Astrocyte of the cerebellum (primary cell): Measurements from ENCODE around the gene MEGF6.

Experiments used
- DNase-seq: peaks from one replicate; pipeline ENCODE4 v3.0.0-alpha.2; 2011; ENCODE audit warnings: low read depth
- H3K4me3 ChIP-seq: 2 replicates; pipeline ENCODE4 v1.5.1; 2011; ENCODE audit warnings: mild to moderate bottlenecking, low read depth, low read length, moderate library complexity
- CTCF ChIP-seq: IDR thresholded peaks from 2 replicates; pipeline ENCODE4 v1.5.1; 2012; ENCODE audit warnings: low read length, low read depth, moderate library complexity, mild to moderate bottlenecking; ENCODE audit errors: missing control alignments
- in situ Hi-C: cut with HindIII; loops from 2 replicates; pipeline ENCODE4 v1.10.0; 2017; ENCODE audit warnings: low sequenced_read_pairs

The MEGF6 gene

GRCh38 chr1:3656450-3657095 lies 45.3 kb upstream of the MEGF6 start:
- in situ Hi-C loops, result no loop called here
- DNase-seq, result no peak
- TF ChIP-seq CTCF, result no peak
- no peak overlapping the region for H3K4me3 ChIP-seq

- no peak overlapping the region for H3K4me3 ChIP-seq
- DNase-seq, result no peak
- no peak for TF ChIP-seq CTCF
- in situ Hi-C loops, result no loop called here
Observed at GRCh38 chr1:3654549-3655281, 43.4 kb upstream of the MEGF6 start.

GRCh38 chr1:3653286-3653618 lies 41.9 kb upstream of the MEGF6 start:
- no peak for DNase-seq
- no peak overlapping the region for H3K4me3 ChIP-seq
- TF ChIP-seq CTCF, result no peak
- in situ Hi-C loops, result no loop called here

- no peak for TF ChIP-seq CTCF
- DNase-seq, result no peak
- in situ Hi-C loops, result no loop called here
- no peak overlapping the region for H3K4me3 ChIP-seq
Observed at GRCh38 chr1:3652548-3653285, 41.4 kb upstream of the MEGF6 start.

GRCh38 chr1:3651930-3652547 lies 40.7 kb upstream of the MEGF6 start, which contains the start of gene TP73:
Gene TP73, plus strand, starts transcription at chr1:3652516. Its CDS starts 29,850 bp downstream, at chr1:3682366.
- H3K4me3 ChIP-seq, result no peak within 1 kb of the TSS
- DNase-seq, result no peak
- in situ Hi-C loops, result no loop called here
- no peak for TF ChIP-seq CTCF
